K562 (cell line): ENCODE measurements around the gene PITPNM1. TPM values are rescaled to one million over a fixed set of nuclear protein-coding genes. Genes with fewer than 3 reads are reported as not detected.

Experiments used
- ATAC-seq: fragments of 200-7000 bp; cut with Tn5 transposase; 3 replicates; pipeline ENCODE4 v1.9.1; 2020; ENCODE audit warnings: moderate library complexity
- BruUV-seq: library from RNA; stranded (reverse); fragments of 400-500 nt; replicated peaks from 2 replicates; lab custom pipeline; 2021; lab: Mats Ljungman, UMichigan
- CTCF ChIA-PET: fragments of 300-600 bp; formaldehyde crosslinking; extraction: SDS; loops from one replicate; lab custom pipeline; 2021; ENCODE audit warnings: low intra/inter-chr PET ratio; lab: Yijun Ruan, JAX
- POLR2A ChIA-PET: fragments of 300-600, 350-650 bp; sonication (Branson Sonifier 250); formaldehyde crosslinking; extraction: SDS; loops from one replicate; lab custom pipeline; 2021; ENCODE audit warnings: antibody characterized with exemption, inconsistent platforms; lab: Yijun Ruan, JAX
- DNase-seq, 4 experiments: peaks; one replicate each; pipeline versions ENCODE4 v3.0.0 to v3.0.0-alpha.2; 2011 to 2018; ENCODE audit warnings: low spot score in 3 of 4, mixed read lengths in 3 of 4; ENCODE audit errors: extremely low read depth in 1 of 4
- FAIRE-seq: peaks from 2 replicates; lab custom pipeline; 2011; peaks lifted over from hg19 to GRCh38; lab: Jason Lieb, UNC
- H2AFZ ChIP-seq: 2 replicates; pipeline ENCODE4 v1.6.0; 2011; ENCODE audit warnings: low read depth, low read length, control low read depth, inconsistent platforms
- H3K27ac ChIP-seq: fragments of 200-600 bp; 3 replicates; pipeline ENCODE4 v1.8.0; 2011; ENCODE audit warnings: low read depth, mild to moderate bottlenecking, control low read depth, inconsistent platforms, low read length, moderate library complexity, mixed read lengths; ENCODE audit errors: extremely low read depth
- H3K27me3 ChIP-seq, 2 experiments: fragments of 300-600 bp in 1 of 2; 2 replicates in 1 of 2; 3 replicates in 1 of 2; pipeline versions ENCODE4 v1.6.0 to v1.8.0; 2011; ENCODE audit warnings: inconsistent platforms in 2 of 2, low read length in 2 of 2, mild to moderate bottlenecking in 1 of 2, mixed read lengths in 1 of 2, moderate library complexity in 1 of 2; ENCODE audit not compliant: control insufficient read depth in 2 of 2, insufficient read depth in 2 of 2
- H3K36me3 ChIP-seq: fragments of 300-600 bp; 3 replicates; pipeline ENCODE4 v1.8.0; 2011; ENCODE audit warnings: mild to moderate bottlenecking, low read length, inconsistent platforms; ENCODE audit not compliant: control insufficient read depth, insufficient read depth
- H3K4me1 ChIP-seq, 2 experiments: fragments of 200-600 bp in 1 of 2; replicated peaks in 1 of 2; 2 replicates in 1 of 2; 3 replicates in 1 of 2; pipeline versions ENCODE4 v1.5.1 to v1.8.0; 2011; ENCODE audit warnings: inconsistent platforms in 2 of 2, low read length in 2 of 2, mild to moderate bottlenecking in 1 of 2, mixed read lengths in 1 of 2, moderate library complexity in 1 of 2; ENCODE audit not compliant: control insufficient read depth in 2 of 2, insufficient read depth in 2 of 2
- H3K4me2 ChIP-seq: 2 replicates; pipeline ENCODE4 v1.6.1; 2011; ENCODE audit warnings: low read length, control low read depth, inconsistent platforms, mixed read lengths; ENCODE audit not compliant: insufficient read depth
- H3K4me3 ChIP-seq: fragments of 200-600 bp; sonication (generic), shearing (Covaris generic); 2 replicates; pipeline ENCODE4 v1.5.1; 2016; ENCODE audit warnings: control low read depth, inconsistent platforms
- H3K79me2 ChIP-seq: fragments of 200-600 bp; 3 replicates; pipeline ENCODE4 v1.8.0; 2011; ENCODE audit warnings: low read length, inconsistent platforms; ENCODE audit not compliant: control insufficient read depth, insufficient read depth
- H3K9ac ChIP-seq, 2 experiments: 2 replicates each; pipeline versions ENCODE4 v1.6.0 to v1.6.1; 2011; ENCODE audit warnings: low read depth in 2 of 2, low read length in 2 of 2, control low read depth in 1 of 2, inconsistent platforms in 1 of 2, mild to moderate bottlenecking in 1 of 2, mixed read lengths in 1 of 2; ENCODE audit not compliant: insufficient read depth in 1 of 2
- H3K9me1 ChIP-seq: one replicate; pipeline ENCODE4 v1.6.0; 2011; ENCODE audit warnings: inconsistent platforms, mild to moderate bottlenecking, low read length, moderate library complexity; ENCODE audit not compliant: control insufficient read depth, insufficient read depth
- H3K9me3 ChIP-seq: replicated peaks from 2 replicates; pipeline ENCODE4 v1.5.1; 2011; ENCODE audit warnings: low read depth, low read length, inconsistent platforms; ENCODE audit not compliant: control insufficient read depth, insufficient read depth
- H4K20me1 ChIP-seq: replicated peaks from 2 replicates; pipeline ENCODE4 v1.6.1; 2011; ENCODE audit warnings: low read length, inconsistent platforms, mixed read lengths; ENCODE audit not compliant: control insufficient read depth, insufficient read depth
- BCOR ChIP-seq: fragments of 450-650 bp; IDR thresholded peaks from 2 replicates; pipeline ENCODE4 v1.6.1; 2016
- EZH2 ChIP-seq: IDR thresholded peaks from 2 replicates; pipeline ENCODE4 v1.6.1; 2012; ENCODE audit warnings: low read depth, mild to moderate bottlenecking, inconsistent platforms, low read length, borderline replicate concordance
- HDGF ChIP-seq: fragments of 450-650 bp; IDR thresholded peaks from 2 replicates; pipeline ENCODE4 v1.6.1; 2016
- JUNB ChIP-seq: fragments of 450-650 bp; formaldehyde crosslinking; conservative IDR thresholded peaks from 2 replicates; pipeline ENCODE4 v1.4.0; 2020; ENCODE audit warnings: mild to moderate bottlenecking
- MECOM ChIP-seq: fragments of 250-450 bp; sonication (Bioruptor Pico); IDR thresholded peaks from 2 replicates; pipeline ENCODE4 v1.8.0; 2022; ENCODE audit warnings: inconsistent platforms
- POLR2G ChIP-seq: fragments of 200-400 bp; formaldehyde crosslinking; IDR thresholded peaks from 2 replicates; pipeline ENCODE4 v1.6.1; 2017; ENCODE audit warnings: low read depth, mild to moderate bottlenecking, antibody characterized with exemption, low read length, moderate library complexity
- PTBP1 ChIP-seq: fragments of 200-400 bp; formaldehyde crosslinking; IDR thresholded peaks from 2 replicates; pipeline ENCODE4 v1.6.1; 2017; ENCODE audit warnings: low read depth, low read length
- STAG1 ChIP-seq: sonication (generic); formaldehyde crosslinking; IDR thresholded peaks from 2 replicates; pipeline ENCODE4 v1.5.0; 2020; ENCODE audit warnings: missing genetic modification reagents, borderline replicate concordance
- TRIM28 ChIP-seq: fragments of 450-650 bp; IDR thresholded peaks from 2 replicates; pipeline ENCODE4 v1.6.1; 2017
- U2AF2 ChIP-seq: fragments of 200-400 bp; formaldehyde crosslinking; optimal IDR thresholded peaks from 2 replicates; pipeline ENCODE3; 2017; ENCODE audit warnings: low read depth, mild to moderate bottlenecking, low read length
- ZBTB17 ChIP-seq: fragments of 450-650 bp; formaldehyde crosslinking; IDR thresholded peaks from 2 replicates; pipeline ENCODE4 v1.4.0; 2020; ENCODE audit warnings: mild to moderate bottlenecking
- ZNF384 ChIP-seq: IDR thresholded peaks from 2 replicates; pipeline ENCODE4 v1.6.1; 2012; ENCODE audit warnings: low read depth, low read length, improper control_type of control experiment
- ZNF445 ChIP-seq: fragments of 250-450 bp; sonication (Bioruptor Pico); IDR thresholded peaks from 2 replicates; pipeline ENCODE4 v1.4.0; 2020; ENCODE audit warnings: low read depth, mild to moderate bottlenecking, moderate library complexity
- ZNF644 ChIP-seq: fragments of 200-800 bp; sonication (Bioruptor generic); IDR thresholded peaks from 2 replicates; pipeline ENCODE4 v1.6.1; 2016; ENCODE audit warnings: low read depth, missing genetic modification characterization, missing compliant biosample characterization
- ZNF77 ChIP-seq: fragments of 250-450 bp; sonication (Bioruptor Pico); IDR thresholded peaks from 2 replicates; pipeline ENCODE4 v1.5.0; 2020
- WGBS: fragments of 100-300 bp; shearing (Covaris generic); methylation state at CpG from one replicate; pipeline ENCODE4 v1.1.6; 2016; ENCODE audit warnings: low coverage, mixed read lengths; ENCODE audit not compliant: insufficient coverage; ENCODE audit errors: missing lambda C conversion rate; 5-methylcytosine and 5-hydroxymethylcytosine counted together
- in situ Hi-C: fragments of 300-500 bp; cut with MboI; formaldehyde crosslinking; loops from 4 replicates; pipeline ENCODE4 v1.15.0; 2018; ENCODE audit warnings: inconsistent platforms, mixed read lengths
- intact Hi-C: fragments of 100-400 bp; cut with micrococcal nuclease; formaldehyde crosslinking; loops from 2 replicates; pipeline ENCODE4 v1.14.2; 2022
- polyA plus RNA-seq, 8 experiments: library from polyadenylated mRNA; depleted of rRNA in 4 of 8; stranded (reverse) in 5 of 8; unstranded in 3 of 8; fragments of >200 nt; fragmentation: Nextera tagmentation in 2 of 8; fragmentation: Illumina TruSeq in 1 of 8; extraction: Ambion mirVana in 2 of 8; extraction: Trizol in 1 of 8; gene quantifications; 2 replicates each; pipeline versions ENCODE4 v1.2.1 to v1.2.3, GENCODE V29; 2011 to 2014; ENCODE audit warnings: inconsistent platforms in 1 of 8, missing spikeins in 1 of 8
- total RNA-seq, 7 experiments: library from RNA; depleted of rRNA in 6 of 7; stranded (reverse); fragments of >200 nt in 6 of 7; fragmentation: Illumina TruSeq in 2 of 7; extraction: Trizol in 2 of 7; gene quantifications; 2 replicates each; pipeline versions ENCODE4 v1.2.1 to v1.2.3, GENCODE V29; 2011 to 2021; ENCODE audit warnings: low replicate concordance in 1 of 7
- TF ChIP-seq, protein P1 (sequence below): fragments of 250-450 bp; sonication (Bioruptor Pico); IDR thresholded peaks from 2 replicates; pipeline ENCODE4 v1.8.0; 2021; ENCODE audit warnings: moderate library complexity, mild to moderate bottlenecking, inconsistent platforms
- TF ChIP-seq, protein P2 (sequence below): sonication (generic); formaldehyde crosslinking; IDR thresholded peaks from 2 replicates; pipeline ENCODE4 v1.8.1; 2022; ENCODE audit warnings: missing genetic modification reagents
- TF ChIP-seq, protein P3 (sequence below): sonication (generic); formaldehyde crosslinking; IDR thresholded peaks from 2 replicates; pipeline ENCODE4 v1.8.0; 2022; ENCODE audit warnings: mild to moderate bottlenecking, missing genetic modification reagents

The PITPNM1 gene
- total and polyA plus RNA-seq, 9 of the 15 experiments (the other 6 are each of a cell fraction or from before 2014, with no cell fraction given) = 0.11 to 53.7 (median 16.0) TPM

DNA sequence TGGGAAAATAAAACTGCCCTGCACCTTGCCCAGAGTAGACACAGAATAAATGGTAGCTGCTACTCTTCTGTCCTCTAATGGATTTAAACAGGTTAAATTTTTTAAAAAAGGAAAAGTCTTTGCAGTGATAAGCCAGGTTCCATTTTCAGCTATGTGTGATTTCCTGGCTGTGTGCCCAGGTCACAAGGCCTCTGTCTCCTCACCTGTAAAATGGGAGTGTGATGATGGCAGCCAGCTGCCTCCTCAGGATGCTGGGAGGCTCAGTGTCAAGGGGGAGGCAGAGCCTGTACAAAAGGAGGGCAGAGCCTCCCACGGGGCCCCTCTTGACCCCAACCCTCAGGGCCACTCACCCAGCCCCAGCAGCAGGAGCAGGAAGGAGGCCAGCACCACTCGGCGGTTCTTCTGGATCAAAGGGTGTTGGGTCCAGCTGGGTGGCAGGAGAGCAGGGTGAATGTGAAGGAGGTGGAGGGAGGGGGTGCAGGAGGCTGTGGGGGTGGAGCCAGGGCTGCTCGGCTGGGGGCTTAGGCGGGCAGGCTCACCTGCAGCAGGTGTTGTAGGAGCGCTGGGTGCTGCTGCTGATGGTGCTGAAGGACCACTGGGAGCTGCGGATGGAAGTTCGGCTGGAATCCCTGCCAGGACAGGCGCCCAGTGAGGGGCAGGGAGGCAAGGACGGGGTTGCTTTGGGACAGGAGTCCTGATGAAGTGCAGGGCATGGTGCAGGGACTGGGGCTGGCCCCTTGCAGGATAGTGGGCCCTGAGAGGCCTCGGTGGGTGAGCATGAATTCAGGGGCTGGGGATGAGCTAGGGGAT, 38.0 kb downstream of the PITPNM1 start (continued):
- TF ChIP-seq ZNF384 (no peak), POLR2G (peak; percentile 53), PTBP1 (no peak), BCOR (peak; percentile 31; the same call in 1 of the 2 replicates)
- TF ChIP-seq, all 486 proteins: peak for 8

DNA sequence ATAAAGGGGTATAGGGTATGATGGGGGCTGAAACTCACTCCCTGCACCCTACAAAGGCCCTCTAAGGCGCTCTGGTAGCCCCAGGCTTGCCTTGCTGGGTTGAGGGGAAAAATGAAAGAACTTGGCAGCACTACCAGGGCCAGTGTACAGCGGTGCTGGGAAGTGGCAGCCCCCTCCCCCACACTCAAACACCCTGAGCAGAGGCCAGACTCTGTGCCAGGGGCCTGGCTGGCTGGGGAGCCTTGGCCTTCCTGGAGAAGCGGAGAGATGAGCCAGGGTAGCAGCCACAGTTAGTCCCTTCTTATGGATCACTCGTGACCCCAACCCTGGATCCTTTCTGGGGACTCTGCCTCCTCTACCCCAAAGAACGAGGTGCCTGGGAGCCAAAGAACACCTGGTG, 38.8 kb downstream of the PITPNM1 start:
- Histone ChIP-seq H3K4me3 (no peak overlapping the region), H3K27me3 (no peaks in the 10 kb centered on the region), H3K27ac (no peak overlapping the region), H3K9ac (no peak overlapping the region; a peak in 1 of 4 replicates), H4K20me1 (no peaks in the 10 kb centered on the region), H3K9me3 (no peaks in the 10 kb centered on the region), H3K4me2 (no peak overlapping the region), H3K79me2 (peaks cover 12% of the 10 kb centered on the region), H3K4me1 (peaks cover 20 to 56% of the 10 kb centered on the region in 2 experiments; a peak in 4 of 5 replicates), H2AFZ (no peak overlapping the region), H3K9me1 (no peaks in the 10 kb centered on the region), H3K36me3 (no peaks in the 10 kb centered on the region)
- intact Hi-C loops (loop anchor here (5.0 kb wide), 1 partner anchor 44 kb away; no protein-coding TSS in a partner anchor), in situ Hi-C loops (no loop called here)
- no peak for FAIRE-seq
- no TSS peak for BruUV-seq
- WGBS = 79% methylated on average over 5 of the region's 5 CpGs
- ChIA-PET CTCF (interaction anchor here (0.6 kb wide), 1 partner anchor 1652 kb away, joined by 4 read pairs; no protein-coding TSS in a partner anchor), POLR2A (interaction anchor here (0.7 kb wide), 1 partner anchor 27 kb away, joined by 3 read pairs; no protein-coding TSS in a partner anchor)
- no peak for DNase-seq
- no peak for ATAC-seq
- TF ChIP-seq ZBTB17 (CRISPR knock-in tag) (no peak), ZNF644 (tag) (no peak), TRIM28 (no peak), STAG1 (CRISPR knock-in tag) (0 out of 2 replicates have a peak, but pooled peaks have one; percentile 10), POLR2G (0 out of 2 replicates have a peak, but pooled peaks have one; percentile 14), ZNF445 (CRISPR knock-in tag) (no peak), U2AF2 (no peak), ZNF77 (CRISPR knock-in tag) (no peak), EZH2 (no peak), HDGF (no peak), JUNB (CRISPR knock-in tag) (no peak), MECOM (CRISPR knock-in tag) (no peak)
- TF ChIP-seq, protein P1, sequence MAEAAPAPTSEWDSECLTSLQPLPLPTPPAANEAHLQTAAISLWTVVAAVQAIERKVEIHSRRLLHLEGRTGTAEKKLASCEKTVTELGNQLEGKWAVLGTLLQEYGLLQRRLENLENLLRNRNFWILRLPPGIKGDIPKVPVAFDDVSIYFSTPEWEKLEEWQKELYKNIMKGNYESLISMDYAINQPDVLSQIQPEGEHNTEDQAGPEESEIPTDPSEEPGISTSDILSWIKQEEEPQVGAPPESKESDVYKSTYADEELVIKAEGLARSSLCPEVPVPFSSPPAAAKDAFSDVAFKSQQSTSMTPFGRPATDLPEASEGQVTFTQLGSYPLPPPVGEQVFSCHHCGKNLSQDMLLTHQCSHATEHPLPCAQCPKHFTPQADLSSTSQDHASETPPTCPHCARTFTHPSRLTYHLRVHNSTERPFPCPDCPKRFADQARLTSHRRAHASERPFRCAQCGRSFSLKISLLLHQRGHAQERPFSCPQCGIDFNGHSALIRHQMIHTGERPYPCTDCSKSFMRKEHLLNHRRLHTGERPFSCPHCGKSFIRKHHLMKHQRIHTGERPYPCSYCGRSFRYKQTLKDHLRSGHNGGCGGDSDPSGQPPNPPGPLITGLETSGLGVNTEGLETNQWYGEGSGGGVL (CRISPR knock-in tag) = no peak
- TF ChIP-seq, protein P2, sequence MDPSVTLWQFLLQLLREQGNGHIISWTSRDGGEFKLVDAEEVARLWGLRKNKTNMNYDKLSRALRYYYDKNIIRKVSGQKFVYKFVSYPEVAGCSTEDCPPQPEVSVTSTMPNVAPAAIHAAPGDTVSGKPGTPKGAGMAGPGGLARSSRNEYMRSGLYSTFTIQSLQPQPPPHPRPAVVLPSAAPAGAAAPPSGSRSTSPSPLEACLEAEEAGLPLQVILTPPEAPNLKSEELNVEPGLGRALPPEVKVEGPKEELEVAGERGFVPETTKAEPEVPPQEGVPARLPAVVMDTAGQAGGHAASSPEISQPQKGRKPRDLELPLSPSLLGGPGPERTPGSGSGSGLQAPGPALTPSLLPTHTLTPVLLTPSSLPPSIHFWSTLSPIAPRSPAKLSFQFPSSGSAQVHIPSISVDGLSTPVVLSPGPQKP (CRISPR knock-in tag) = no peak
- TF ChIP-seq, protein P3, sequence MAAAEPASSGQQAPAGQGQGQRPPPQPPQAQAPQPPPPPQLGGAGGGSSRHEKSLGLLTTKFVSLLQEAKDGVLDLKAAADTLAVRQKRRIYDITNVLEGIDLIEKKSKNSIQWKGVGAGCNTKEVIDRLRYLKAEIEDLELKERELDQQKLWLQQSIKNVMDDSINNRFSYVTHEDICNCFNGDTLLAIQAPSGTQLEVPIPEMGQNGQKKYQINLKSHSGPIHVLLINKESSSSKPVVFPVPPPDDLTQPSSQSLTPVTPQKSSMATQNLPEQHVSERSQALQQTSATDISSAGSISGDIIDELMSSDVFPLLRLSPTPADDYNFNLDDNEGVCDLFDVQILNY = no peak
